ENCODE data around the gene JADE1. TPM values are rescaled to one million over a fixed set of nuclear protein-coding genes. Genes with fewer than 3 reads are reported as not detected.

The JADE1 gene
- total RNA-seq, 1 experiment from 2014 or later, result 30.2 TPM

GRCh38 chr4:128800701-128801284, 8.7 kb upstream of the JADE1 start:
- intact Hi-C loops (cut with micrococcal nuclease; ENCODE audit: unreplicated experiment), result no loop called here
- CTCF ChIA-PET, result no interaction called here
- H3K4me1 ChIP-seq, result peaks cover 39% of the 10 kb centered on the region
- DNase-seq, result no peak
- BruUV-seq (replicated peaks), result no TSS peak
- POLR2A ChIA-PET, result no interaction called here
- Mint-ChIP-seq H3K27ac (ENCODE audit: unreplicated experiment) (no peak overlapping the region), H3K36me3 (ENCODE audit: insufficient read depth, unreplicated experiment) (no peaks in the 10 kb centered on the region), H3K4me3 (ENCODE audit: unreplicated experiment) (no peak overlapping the region), H3K27me3 (ENCODE audit: insufficient read depth, unreplicated experiment) (no peaks in the 10 kb centered on the region), H3K4me1 (ENCODE audit: low read depth, unreplicated experiment) (peaks cover 16% of the 10 kb centered on the region), H3K9me3 (ENCODE audit: unreplicated experiment) (no peaks in the 10 kb centered on the region)
- TF ChIP-seq, protein P1, sequence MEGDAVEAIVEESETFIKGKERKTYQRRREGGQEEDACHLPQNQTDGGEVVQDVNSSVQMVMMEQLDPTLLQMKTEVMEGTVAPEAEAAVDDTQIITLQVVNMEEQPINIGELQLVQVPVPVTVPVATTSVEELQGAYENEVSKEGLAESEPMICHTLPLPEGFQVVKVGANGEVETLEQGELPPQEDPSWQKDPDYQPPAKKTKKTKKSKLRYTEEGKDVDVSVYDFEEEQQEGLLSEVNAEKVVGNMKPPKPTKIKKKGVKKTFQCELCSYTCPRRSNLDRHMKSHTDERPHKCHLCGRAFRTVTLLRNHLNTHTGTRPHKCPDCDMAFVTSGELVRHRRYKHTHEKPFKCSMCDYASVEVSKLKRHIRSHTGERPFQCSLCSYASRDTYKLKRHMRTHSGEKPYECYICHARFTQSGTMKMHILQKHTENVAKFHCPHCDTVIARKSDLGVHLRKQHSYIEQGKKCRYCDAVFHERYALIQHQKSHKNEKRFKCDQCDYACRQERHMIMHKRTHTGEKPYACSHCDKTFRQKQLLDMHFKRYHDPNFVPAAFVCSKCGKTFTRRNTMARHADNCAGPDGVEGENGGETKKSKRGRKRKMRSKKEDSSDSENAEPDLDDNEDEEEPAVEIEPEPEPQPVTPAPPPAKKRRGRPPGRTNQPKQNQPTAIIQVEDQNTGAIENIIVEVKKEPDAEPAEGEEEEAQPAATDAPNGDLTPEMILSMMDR (IDR thresholded peaks at IDR 0.05; ENCODE audit: insufficient read depth in 1 of 2, low read depth in 1 of 2, low read length in 1 of 2, severe bottlenecking in 1 of 2, unreplicated experiment in 1 of 2), result no peak
- H3K4me3 ChIP-seq (ENCODE audit: low read depth, low read length), result no peak overlapping the region
- no peaks in the 10 kb centered on the region for H3K9me3 ChIP-seq
- no peaks in the 10 kb centered on the region for H3K27me3 ChIP-seq (replicated peaks; ENCODE audit: control insufficient read depth, insufficient read depth, low read length)
- no peaks in the 10 kb centered on the region for H3K36me3 ChIP-seq (ENCODE audit: control insufficient read depth, insufficient read depth, low read length)

DNA sequence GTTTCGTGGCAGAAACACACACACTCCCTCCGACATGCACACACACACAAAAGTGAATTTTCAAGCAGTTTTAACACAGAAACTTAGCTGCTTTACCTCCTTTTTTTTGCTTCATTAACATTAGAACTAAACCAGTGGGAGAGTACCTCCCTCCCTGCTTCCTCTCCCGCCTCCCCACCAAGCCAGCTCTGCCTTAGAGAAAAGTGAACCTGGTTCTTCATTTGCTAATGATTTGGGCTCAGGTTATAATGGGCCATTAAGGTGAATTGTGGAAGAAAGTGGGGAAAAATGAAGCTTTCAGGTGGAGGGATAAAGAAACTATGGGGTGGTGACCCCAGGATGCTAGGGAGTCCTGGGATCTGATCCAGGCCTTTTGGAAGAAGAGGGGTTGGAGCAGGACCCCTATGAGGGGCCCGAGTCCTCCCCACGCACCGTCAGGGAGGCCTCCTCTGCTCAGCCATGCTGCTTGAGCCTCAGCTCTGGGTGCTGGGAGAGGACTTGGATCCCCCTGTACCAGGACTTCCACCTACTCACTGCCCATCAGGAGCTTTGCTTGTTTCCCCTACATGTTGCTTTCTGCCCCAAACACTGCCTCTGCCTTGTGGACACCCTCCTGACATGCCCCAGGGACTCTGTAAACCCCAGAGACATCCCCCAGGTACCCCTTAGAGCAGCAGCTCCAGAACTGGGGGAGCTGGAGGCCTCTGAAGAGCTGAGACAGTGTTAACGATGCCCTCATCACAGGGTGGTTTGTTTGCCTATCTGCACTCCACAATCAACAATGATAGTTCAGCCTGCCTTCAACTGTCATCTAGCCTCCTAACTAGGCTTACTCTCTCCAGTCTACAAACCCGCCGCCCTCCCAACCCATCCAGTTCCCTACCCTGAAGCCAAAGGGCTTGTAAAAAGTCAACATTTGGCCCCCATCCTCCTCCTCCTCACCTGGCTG, 6.5 kb upstream of the JADE1 start:
- Histone ChIP-seq H3K9me3 (no peaks in the 10 kb centered on the region), H3K27me3 (replicated peaks; ENCODE audit: control insufficient read depth, insufficient read depth, low read length) (no peaks in the 10 kb centered on the region), H3K36me3 (ENCODE audit: control insufficient read depth, insufficient read depth, low read length) (no peaks in the 10 kb centered on the region), H3K4me1 (peaks cover 45% of the 10 kb centered on the region), H3K4me3 (ENCODE audit: low read depth, low read length) (no peak overlapping the region)
- no peaks in the 10 kb centered on the region for H3K36me3 Mint-ChIP-seq (ENCODE audit: insufficient read depth, unreplicated experiment)
- no TSS peak for BruUV-seq (replicated peaks)
- no peak overlapping the region for H3K4me3 Mint-ChIP-seq (ENCODE audit: unreplicated experiment)
- H3K27me3 Mint-ChIP-seq (ENCODE audit: insufficient read depth, unreplicated experiment), result no peaks in the 10 kb centered on the region
- DNase-seq, result no peak
- intact Hi-C loops (cut with micrococcal nuclease; ENCODE audit: unreplicated experiment), result no loop called here
- no peak overlapping the region for H3K27ac Mint-ChIP-seq (ENCODE audit: unreplicated experiment)
- CTCF ChIA-PET, result no interaction called here
- H3K4me1 Mint-ChIP-seq (ENCODE audit: low read depth, unreplicated experiment), result peaks cover 16% of the 10 kb centered on the region
- POLR2A ChIA-PET, result no interaction called here
- no peaks in the 10 kb centered on the region for H3K9me3 Mint-ChIP-seq (ENCODE audit: unreplicated experiment)
- TF ChIP-seq, protein P1 (IDR thresholded peaks at IDR 0.05; ENCODE audit: insufficient read depth in 1 of 2, low read depth in 1 of 2, low read length in 1 of 2, severe bottlenecking in 1 of 2, unreplicated experiment in 1 of 2), result no peak

DNA sequence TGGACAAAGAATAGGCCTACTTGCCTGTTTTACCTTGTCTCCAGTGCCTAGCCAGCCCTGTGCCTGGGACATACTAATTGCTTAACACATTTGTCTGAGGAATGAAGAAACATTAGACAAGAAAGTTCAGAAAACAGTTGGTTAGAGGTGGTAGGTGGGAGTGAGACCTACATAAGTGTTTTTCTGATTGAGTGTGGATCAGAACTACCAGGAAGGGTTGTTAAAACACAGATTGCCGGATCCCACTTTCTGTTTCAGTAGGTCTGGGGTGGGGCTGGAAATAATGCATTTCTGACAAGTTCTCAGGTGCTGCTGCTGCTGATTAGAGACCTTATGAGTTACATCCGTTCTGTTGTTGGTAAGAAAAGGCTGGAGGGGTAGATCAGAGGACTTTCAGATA, 5.7 kb upstream of the JADE1 start:
- Mint-ChIP-seq H3K4me3 (ENCODE audit: unreplicated experiment) (no peak overlapping the region), H3K27me3 (ENCODE audit: insufficient read depth, unreplicated experiment) (no peaks in the 10 kb centered on the region), H3K27ac (ENCODE audit: unreplicated experiment) (no peak overlapping the region), H3K4me1 (ENCODE audit: low read depth, unreplicated experiment) (peaks cover 16% of the 10 kb centered on the region), H3K36me3 (ENCODE audit: insufficient read depth, unreplicated experiment) (no peaks in the 10 kb centered on the region), H3K9me3 (ENCODE audit: unreplicated experiment) (no peaks in the 10 kb centered on the region)
- ChIA-PET POLR2A (no interaction called here), CTCF (no interaction called here)
- H3K4me3 ChIP-seq (ENCODE audit: low read depth, low read length), result no peak overlapping the region
- no peaks in the 10 kb centered on the region for H3K36me3 ChIP-seq (ENCODE audit: control insufficient read depth, insufficient read depth, low read length)
- intact Hi-C loops (cut with micrococcal nuclease; ENCODE audit: unreplicated experiment), result no loop called here
- H3K4me1 ChIP-seq, result peaks cover 45% of the 10 kb centered on the region
- no peak for DNase-seq
- no peaks in the 10 kb centered on the region for H3K9me3 ChIP-seq
- no peaks in the 10 kb centered on the region for H3K27me3 ChIP-seq (replicated peaks; ENCODE audit: control insufficient read depth, insufficient read depth, low read length)
- TF ChIP-seq, protein P1 (IDR thresholded peaks at IDR 0.05; ENCODE audit: insufficient read depth in 1 of 2, low read depth in 1 of 2, low read length in 1 of 2, severe bottlenecking in 1 of 2, unreplicated experiment in 1 of 2), result no peak
- BruUV-seq (replicated peaks), result no TSS peak
